Heart left ventricle (tissue), 16 donors: Measurements from ENCODE around the gene CGB8. TPM values are rescaled to one million over a fixed set of nuclear protein-coding genes. Genes with fewer than 3 reads are reported as not detected.

Experiments
- ATAC-seq, 4 donors: fragments of 200-7000 bp; cut with Tn5 transposase; one replicate each; pipeline ENCODE4 v1.9.1; 2020 to 2022; ENCODE audit warnings: moderate library complexity in 4 of 4, mild to moderate bottlenecking in 3 of 4, moderate number of reproducible peaks in 1 of 4
- DNase-seq, 5 donors: peaks; one replicate each; pipeline ENCODE4 v3.0.0-alpha.2; 2020
- H3K27ac ChIP-seq, 12 donors: fragments of 200-600 bp; sonication (generic) in 4 of 12; one replicate each; pipeline versions ENCODE4 v1.5.0 to v1.8.0; 2016 to 2022; ENCODE audit warnings: mild to moderate bottlenecking in 2 of 12
- H3K27me3 ChIP-seq, 9 donors: fragments of 200-600 bp; sonication (generic) in 2 of 9; one replicate each; pipeline versions ENCODE4 v1.5.1 to v1.8.0; 2016 to 2022; ENCODE audit warnings: mild to moderate bottlenecking in 3 of 9
- H3K36me3 ChIP-seq, 9 donors: fragments of 200-600 bp; sonication (generic) in 2 of 9; one replicate each; pipeline versions ENCODE4 v1.5.0 to v1.8.0; 2018 to 2022; ENCODE audit warnings: mild to moderate bottlenecking in 2 of 9
- H3K4me1 ChIP-seq, 12 donors: fragments of 200-600 bp; sonication (generic) in 4 of 12; one replicate each; pipeline versions ENCODE4 v1.5.0 to v1.8.0; 2016 to 2022; ENCODE audit warnings: mild to moderate bottlenecking in 3 of 12
- H3K4me3 ChIP-seq, 12 donors: fragments of 200-600 bp; sonication (generic) in 4 of 12; one replicate each; pipeline versions ENCODE4 v1.5.0 to v1.8.0; 2017 to 2022; ENCODE audit warnings: mild to moderate bottlenecking in 9 of 12, moderate library complexity in 4 of 12
- H3K9me3 ChIP-seq, 12 donors: fragments of 200-600 bp; sonication (generic) in 4 of 12; one replicate each; pipeline versions ENCODE4 v1.5.0 to v1.8.0; 2016 to 2022; ENCODE audit warnings: mild to moderate bottlenecking in 1 of 12
- POLR2A ChIP-seq, 2 donors: fragments of 450-650 bp; IDR thresholded peaks; one replicate each; pipeline ENCODE4 v1.6.1; 2017; ENCODE audit warnings: antibody characterized with exemption in 2 of 2, mild to moderate bottlenecking in 2 of 2, moderate library complexity in 2 of 2
- WGBS, 4 donors: extraction: QIAGEN DNeasy Blood & Tissue Kit in 2 of 4; methylation state at CpG; one replicate each; pipeline versions ENCODE4 v1.1.5 to v1.1.7; 2013 to 2018; 5-methylcytosine and 5-hydroxymethylcytosine counted together
- intact Hi-C, 10 donors: fragments of 100-400 bp; cut with DNase I; formaldehyde crosslinking; loops; one replicate each; pipeline versions ENCODE4 v1.11.1 to v1.14.2; 2022
- polyA plus RNA-seq, 2 donors: library from polyadenylated mRNA; stranded (reverse); fragments of 200-250 nt; gene quantifications; one replicate each; pipeline ENCODE4 v1.2.3, GENCODE V29; 2013
- total RNA-seq, 9 donors: library from RNA; depleted of rRNA in 2 of 9; stranded (reverse); fragments of >200 nt in 2 of 9; fragmentation: NEBNext Ultra II Directional in 3 of 9; extraction: Animal tissue kit (Norgen Biotek cat#: 25700) in 3 of 9; gene quantifications; one replicate each; pipeline versions ENCODE4 v1.1.0 to v1.2.4, GENCODE V29; 2016 to 2023
- TF ChIP-seq, protein P1 (sequence below), 12 donors: fragments of 200-600 bp; sonication (generic) in 4 of 12; IDR thresholded peaks; one replicate each; pipeline versions ENCODE4 v1.5.0 to v1.8.0; 2018 to 2022; ENCODE audit warnings: antibody characterized with exemption in 12 of 12, mild to moderate bottlenecking in 5 of 12
- donor health status: ischemic (EF 13 %, LVEDD 7.1; RV severe dilation, severe dysfunction).
- donor health status: healthy with polysubstance abuse.
- donor health status: DM: no; HTN: yes; CAD: no.
- donor health status: DM: no; HTN: no; CAD: no.
- donor health status: ischemic (EF 25% LVEDD 6.9; RV normal size, moderate dysfunction).
- donor health status: ischemic (EF 25% LVEDD 5.7; RV mildly dilated, moderate dysfunction).
- donor health status: healthy.
- donor health status: DM: yes; HTN: yes; CAD: no.
- donor health status: ischemic (EF 35%, LVEDD 5.7; RV mildly dilated, moderate dysfunction).
- donor health status: nonischemic (EF 11% LVEDD 7.7; RV severe dilation, severe dysfunction).
- donor health status: DM: yes; HTN: yes; CAD: no.
- donor health status: PGD.
- donor health status: ischemic (EF 29% LVEDD 5.4; RV normal size, mild dysfunction).
- donor health status: nonischemic (EF 23%, LVEDD 6.1; RV moderate dilation, normal function).

CGB8 gene
- total and polyA plus RNA-seq, 11 donors: not detected

DNA sequence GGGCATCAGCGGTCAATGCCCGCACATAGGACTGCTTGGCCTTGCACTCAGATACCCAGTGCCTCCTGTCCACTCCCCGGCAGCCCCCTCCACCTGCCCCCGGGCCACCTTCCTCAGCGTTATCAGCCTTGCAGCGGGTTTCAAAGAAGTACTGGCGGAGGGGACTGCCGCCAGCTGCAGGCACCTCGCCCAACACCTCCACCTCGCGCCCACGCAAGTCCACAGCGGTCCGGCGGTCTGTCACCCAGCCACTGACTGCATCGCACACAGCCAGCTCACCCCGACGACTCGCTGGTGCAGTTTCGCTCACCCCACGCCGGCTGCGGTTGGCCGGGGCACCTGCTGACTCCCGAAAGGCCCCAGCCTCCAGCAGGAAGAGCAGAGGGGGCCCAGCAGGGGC is 12.5 kb upstream of the CGB8 start:
- H3K4me3 ChIP-seq: no peak overlapping the region
- H3K27me3 ChIP-seq: peaks cover 0 to 64% (median 20%) of the 10 kb centered on the region in 9 donors
- intact Hi-C loops: no loop called here
- H3K36me3 ChIP-seq: no peaks in the 10 kb centered on the region
- ATAC-seq (no peak), DNase-seq (no peak)
- H3K9me3 ChIP-seq: no peaks in the 10 kb centered on the region
- TF ChIP-seq POLR2A (IDR thresholded peaks at IDR 0.05): no peak
- TF ChIP-seq, protein P1, sequence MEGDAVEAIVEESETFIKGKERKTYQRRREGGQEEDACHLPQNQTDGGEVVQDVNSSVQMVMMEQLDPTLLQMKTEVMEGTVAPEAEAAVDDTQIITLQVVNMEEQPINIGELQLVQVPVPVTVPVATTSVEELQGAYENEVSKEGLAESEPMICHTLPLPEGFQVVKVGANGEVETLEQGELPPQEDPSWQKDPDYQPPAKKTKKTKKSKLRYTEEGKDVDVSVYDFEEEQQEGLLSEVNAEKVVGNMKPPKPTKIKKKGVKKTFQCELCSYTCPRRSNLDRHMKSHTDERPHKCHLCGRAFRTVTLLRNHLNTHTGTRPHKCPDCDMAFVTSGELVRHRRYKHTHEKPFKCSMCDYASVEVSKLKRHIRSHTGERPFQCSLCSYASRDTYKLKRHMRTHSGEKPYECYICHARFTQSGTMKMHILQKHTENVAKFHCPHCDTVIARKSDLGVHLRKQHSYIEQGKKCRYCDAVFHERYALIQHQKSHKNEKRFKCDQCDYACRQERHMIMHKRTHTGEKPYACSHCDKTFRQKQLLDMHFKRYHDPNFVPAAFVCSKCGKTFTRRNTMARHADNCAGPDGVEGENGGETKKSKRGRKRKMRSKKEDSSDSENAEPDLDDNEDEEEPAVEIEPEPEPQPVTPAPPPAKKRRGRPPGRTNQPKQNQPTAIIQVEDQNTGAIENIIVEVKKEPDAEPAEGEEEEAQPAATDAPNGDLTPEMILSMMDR (IDR thresholded peaks at IDR 0.05): no peak
- WGBS, 4 donors: 75 to 84% (median 79%) methylated on average over 18 to 25 of the region's 25 CpGs
- peaks cover 0 to 29% (median 16%) of the 10 kb centered on the region in 12 donors for H3K4me1 ChIP-seq
- no peak overlapping the region for H3K27ac ChIP-seq

DNA sequence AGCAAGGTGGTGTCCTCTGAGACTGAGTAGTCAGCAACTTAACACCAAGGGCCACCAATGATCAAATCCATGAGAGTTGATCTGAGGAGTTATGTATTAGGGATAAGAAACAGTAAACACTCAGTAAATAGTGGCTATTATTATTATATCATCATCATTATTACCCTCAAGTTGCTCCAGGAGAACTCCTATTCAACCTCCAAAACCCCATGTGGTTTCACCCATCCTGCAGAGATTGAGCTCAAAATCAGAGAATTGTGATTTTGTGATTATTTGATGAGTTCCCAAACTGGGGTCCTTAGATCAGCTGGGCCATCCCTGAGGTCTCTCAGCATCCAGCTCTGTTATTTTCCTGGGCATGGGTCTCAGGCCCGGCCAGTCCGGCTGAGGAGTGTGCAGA is 12.1 kb upstream of the CGB8 start:
- Histone ChIP-seq H3K4me3 (no peak overlapping the region), H3K36me3 (no peaks in the 10 kb centered on the region), H3K27me3 (peaks cover 0 to 62% (median 20%) of the 10 kb centered on the region in 9 donors), H3K27ac (no peak overlapping the region), H3K9me3 (no peaks in the 10 kb centered on the region), H3K4me1 (peaks cover 0 to 33% (median 16%) of the 10 kb centered on the region in 12 donors)
- no peak for DNase-seq
- TF ChIP-seq POLR2A (IDR thresholded peaks at IDR 0.05): no peak
- no peak for ATAC-seq
- intact Hi-C loops: no loop called here
- WGBS, 4 donors: 90 to 100% (median 97%) methylated on average over 2 of the region's 2 CpGs

DNA sequence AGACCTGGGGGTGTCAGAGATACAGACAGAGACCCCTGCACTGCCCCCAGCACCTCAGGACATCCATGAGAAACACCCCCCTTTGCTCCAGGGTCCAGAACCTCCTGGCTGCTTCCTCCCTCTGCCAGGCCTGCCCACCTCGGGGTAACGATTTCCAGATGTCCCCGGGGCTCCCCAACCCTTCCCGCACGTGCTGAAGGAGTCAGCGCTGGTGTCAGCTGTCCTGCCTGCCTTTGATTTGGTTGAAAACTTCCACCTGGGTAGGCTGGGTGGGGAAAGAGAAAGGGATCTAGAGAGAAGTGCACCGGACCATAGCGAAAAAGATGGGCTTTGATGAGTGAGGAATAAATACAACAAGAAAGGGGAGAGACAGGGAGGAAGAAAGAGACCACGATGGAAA is 10.1 kb upstream of the CGB8 start:
- intact Hi-C loops: no loop called here
- 62 to 66% (median 63%) methylated on average over 9 of the region's 9 CpGs for WGBS, 4 donors
- TF ChIP-seq POLR2A (IDR thresholded peaks at IDR 0.05): no peak
- TF ChIP-seq, protein P1 (IDR thresholded peaks at IDR 0.05): no peak
- peaks cover 0 to 24% (median 10%) of the 10 kb centered on the region in 12 donors for H3K4me1 ChIP-seq
- ATAC-seq (no peak), DNase-seq (no peak)
- no peak overlapping the region for H3K27ac ChIP-seq
- peaks cover 0 to 50% (median 6%) of the 10 kb centered on the region in 9 donors for H3K27me3 ChIP-seq
- no peak overlapping the region for H3K4me3 ChIP-seq
- H3K9me3 ChIP-seq: no peaks in the 10 kb centered on the region
- no peaks in the 10 kb centered on the region for H3K36me3 ChIP-seq

DNA sequence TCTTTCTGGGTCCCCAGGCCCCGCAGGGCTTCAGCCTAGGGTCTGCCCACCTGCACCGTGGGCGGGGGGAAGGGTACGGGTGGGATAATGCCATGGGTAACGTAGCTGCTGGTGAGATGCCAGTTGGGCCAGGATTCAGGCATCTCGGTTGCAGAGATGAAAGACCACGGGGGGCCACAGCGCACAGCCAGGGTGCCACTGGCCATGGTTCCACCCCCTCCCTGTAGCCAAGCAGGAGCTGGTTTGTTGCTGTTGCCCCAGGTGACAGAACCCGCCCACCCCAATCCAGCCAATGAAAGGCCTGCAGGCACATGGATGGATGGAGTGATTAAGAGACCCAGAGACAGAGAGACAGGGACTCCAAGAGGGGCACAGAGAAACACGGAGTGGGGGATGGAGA is 9.7 kb upstream of the CGB8 start:
- no peak for ATAC-seq
- intact Hi-C loops: no loop called here
- 54 to 68% (median 58%) methylated on average over 10 of the region's 10 CpGs for WGBS, 4 donors

More for the DNA sequence above, 9.7 kb upstream of the CGB8 start:
- H3K36me3 ChIP-seq: no peaks in the 10 kb centered on the region
- no peak overlapping the region for H3K4me3 ChIP-seq
- no peak overlapping the region for H3K27ac ChIP-seq
- peaks cover 0 to 45% (median 6%) of the 10 kb centered on the region in 9 donors for H3K27me3 ChIP-seq
- DNase-seq: no peak
- H3K9me3 ChIP-seq: no peaks in the 10 kb centered on the region
- H3K4me1 ChIP-seq: peaks cover 0 to 24% (median 10%) of the 10 kb centered on the region in 12 donors
- TF ChIP-seq POLR2A (IDR thresholded peaks at IDR 0.05): no peak
- TF ChIP-seq, protein P1 (IDR thresholded peaks at IDR 0.05): no peak
